ENCODE results near the gene SRC. TPM values are rescaled to one million over a fixed set of nuclear protein-coding genes. Genes with fewer than 3 reads are reported as not detected.

Gene SRC
- total RNA-seq, 1 donor from 2014 or later: 37.8 TPM

DNA sequence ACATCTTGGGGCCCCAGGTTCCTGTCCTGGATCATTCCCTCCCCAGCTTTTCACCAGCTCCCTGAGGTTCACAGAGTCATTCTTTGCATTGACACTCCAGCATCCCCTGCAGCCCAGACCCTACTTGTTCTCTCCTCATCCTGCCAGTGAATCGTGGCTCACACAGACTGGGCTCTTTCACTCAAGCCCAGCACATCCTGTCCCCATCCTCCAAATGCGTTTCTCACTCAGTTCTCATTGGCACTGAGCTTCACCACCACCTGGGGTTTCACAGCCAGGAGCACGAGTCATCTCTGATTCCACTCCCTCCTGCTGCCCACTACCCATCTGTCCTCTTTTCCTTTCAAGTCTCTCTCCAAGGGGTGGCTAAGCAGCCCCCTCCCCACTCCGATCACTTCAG lies 89.7 kb downstream of the SRC start:
- no peak overlapping the region for H3K4me3 ChIP-seq (ENCODE audit: low read depth, low read length)
- DNase-seq (ENCODE audit: low read depth): no peak
- TF ChIP-seq, protein P1, sequence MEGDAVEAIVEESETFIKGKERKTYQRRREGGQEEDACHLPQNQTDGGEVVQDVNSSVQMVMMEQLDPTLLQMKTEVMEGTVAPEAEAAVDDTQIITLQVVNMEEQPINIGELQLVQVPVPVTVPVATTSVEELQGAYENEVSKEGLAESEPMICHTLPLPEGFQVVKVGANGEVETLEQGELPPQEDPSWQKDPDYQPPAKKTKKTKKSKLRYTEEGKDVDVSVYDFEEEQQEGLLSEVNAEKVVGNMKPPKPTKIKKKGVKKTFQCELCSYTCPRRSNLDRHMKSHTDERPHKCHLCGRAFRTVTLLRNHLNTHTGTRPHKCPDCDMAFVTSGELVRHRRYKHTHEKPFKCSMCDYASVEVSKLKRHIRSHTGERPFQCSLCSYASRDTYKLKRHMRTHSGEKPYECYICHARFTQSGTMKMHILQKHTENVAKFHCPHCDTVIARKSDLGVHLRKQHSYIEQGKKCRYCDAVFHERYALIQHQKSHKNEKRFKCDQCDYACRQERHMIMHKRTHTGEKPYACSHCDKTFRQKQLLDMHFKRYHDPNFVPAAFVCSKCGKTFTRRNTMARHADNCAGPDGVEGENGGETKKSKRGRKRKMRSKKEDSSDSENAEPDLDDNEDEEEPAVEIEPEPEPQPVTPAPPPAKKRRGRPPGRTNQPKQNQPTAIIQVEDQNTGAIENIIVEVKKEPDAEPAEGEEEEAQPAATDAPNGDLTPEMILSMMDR (conservative IDR thresholded peaks at IDR 0.05; ENCODE audit: low read depth, low read length): no peak

GRCh38 chr20:37436527-37437186 lies 90.7 kb downstream of the SRC start:
- TF ChIP-seq, protein P1 (conservative IDR thresholded peaks at IDR 0.05; ENCODE audit: low read depth, low read length): no peak
- no peak overlapping the region for H3K4me3 ChIP-seq (ENCODE audit: low read depth, low read length)
- DNase-seq (ENCODE audit: low read depth): no peak

DNA sequence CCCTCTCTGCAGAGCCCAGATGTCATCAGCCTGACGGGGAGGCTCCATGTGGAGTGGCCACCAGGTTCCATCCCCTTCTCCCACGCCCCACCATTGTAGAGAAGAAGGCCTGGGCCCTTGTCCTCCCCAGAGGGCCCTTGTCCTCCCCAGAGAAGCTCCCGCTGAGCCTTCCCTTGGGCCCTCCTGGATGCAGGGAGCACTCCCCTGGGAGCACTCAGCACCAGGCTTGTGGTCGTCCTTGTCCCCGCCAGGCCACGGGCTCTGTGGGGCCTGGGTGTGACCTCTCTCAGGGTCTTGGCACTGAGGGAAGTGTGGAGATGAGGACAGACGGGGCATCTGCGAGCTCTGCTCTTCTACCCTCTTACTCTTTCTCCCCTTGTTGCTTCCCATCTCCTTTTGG lies 91.7 kb downstream of the SRC start:
- no peak for DNase-seq (ENCODE audit: low read depth)
- no peak overlapping the region for H3K4me3 ChIP-seq (ENCODE audit: low read depth, low read length)
- TF ChIP-seq, protein P1 (conservative IDR thresholded peaks at IDR 0.05; ENCODE audit: low read depth, low read length): no peak

DNA sequence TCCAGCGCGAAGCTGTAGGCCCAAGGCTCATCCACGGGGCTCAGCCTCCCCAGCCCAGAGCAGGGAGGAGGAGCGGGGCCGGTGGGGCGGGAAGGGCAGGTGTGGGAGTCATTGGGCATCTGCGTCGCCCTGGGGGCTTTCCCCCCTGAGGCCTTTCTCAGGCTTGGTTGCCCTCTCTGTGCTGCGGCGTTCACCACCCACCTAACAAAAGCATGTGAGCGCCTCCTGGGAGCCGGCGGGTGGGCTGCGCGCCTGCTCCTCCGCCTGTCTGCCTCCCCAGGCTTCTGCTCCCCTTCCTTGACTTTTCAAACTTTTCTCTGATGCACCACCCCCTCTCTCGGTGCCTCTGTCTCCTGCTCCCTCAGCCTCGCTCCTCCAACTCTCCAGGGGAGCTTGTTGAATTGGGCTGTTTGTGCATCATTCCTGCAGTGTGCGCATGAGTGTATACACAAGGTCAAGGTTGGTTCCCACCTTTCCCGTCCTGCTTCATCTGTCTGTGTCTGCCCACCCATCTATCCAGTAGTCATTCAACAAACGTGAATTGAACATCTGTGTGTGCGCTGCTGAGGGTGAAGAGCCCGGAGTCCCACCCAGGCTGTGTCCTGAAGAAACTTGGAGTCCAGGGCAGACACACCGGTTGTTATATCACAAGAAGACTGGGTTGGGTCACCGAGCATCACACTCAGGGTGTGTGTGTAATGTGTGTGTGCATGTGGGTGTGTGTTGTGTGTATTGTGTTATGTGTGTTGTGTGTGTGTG lies 92.7 kb downstream of the SRC start:
- no peak for DNase-seq (ENCODE audit: low read depth)
- H3K4me3 ChIP-seq (ENCODE audit: low read depth, low read length): no peak overlapping the region
- TF ChIP-seq, protein P1 (conservative IDR thresholded peaks at IDR 0.05; ENCODE audit: low read depth, low read length): no peak

- TF ChIP-seq, protein P1 (conservative IDR thresholded peaks at IDR 0.05; ENCODE audit: low read depth, low read length): no peak
- no peak for DNase-seq (ENCODE audit: low read depth)
Measured at GRCh38 chr20:37439223-37439933, 93.4 kb downstream of the SRC start.

GRCh38 chr20:37441023-37441422 lies 95.1 kb downstream of the SRC start:
- no peak for DNase-seq (ENCODE audit: low read depth)
- TF ChIP-seq, protein P1 (conservative IDR thresholded peaks at IDR 0.05; ENCODE audit: low read depth, low read length): no peak
- H3K4me3 ChIP-seq (ENCODE audit: low read depth, low read length): no peak overlapping the region

More at GRCh38 chr20:37439223-37439933, 93.4 kb downstream of the SRC start:
- H3K4me3 ChIP-seq (ENCODE audit: low read depth, low read length): no peak overlapping the region

All from epithelial cell of proximal tubule (primary cell).